Hepatocyte (in vitro differentiated cells): ENCODE measurements around the gene NAA15. TPM values are rescaled to one million over a fixed set of nuclear protein-coding genes. Genes with fewer than 3 reads are reported as not detected.

Experiments
- DNase-seq: peaks from one replicate; pipeline ENCODE4 v3.0.0-alpha.2; 2016; ENCODE audit warnings: low spot score
- H2AFZ ChIP-seq: fragments of 200-600 bp; sonication (generic); 2 replicates; pipeline ENCODE4 v1.6.0; 2016; ENCODE audit warnings: antibody characterized with exemption, mild to moderate bottlenecking
- H3K27ac ChIP-seq: fragments of 200-600 bp; sonication (generic); 2 replicates; pipeline ENCODE4 v1.5.1; 2016; ENCODE audit warnings: mild to moderate bottlenecking
- H3K27me3 ChIP-seq: fragments of 200-600 bp; sonication (generic); 2 replicates; pipeline ENCODE4 v1.6.1; 2016
- H3K36me3 ChIP-seq: fragments of 200-600 bp; sonication (generic); replicated peaks from 2 replicates; pipeline ENCODE4 v1.5.1; 2016; ENCODE audit warnings: low read depth; ENCODE audit not compliant: insufficient read depth
- H3K4me1 ChIP-seq: fragments of 200-600 bp; sonication (generic); 2 replicates; pipeline ENCODE4 v1.5.1; 2016; ENCODE audit warnings: mild to moderate bottlenecking, moderate library complexity; ENCODE audit not compliant: insufficient read depth
- H3K4me2 ChIP-seq: fragments of 200-600 bp; sonication (generic); 2 replicates; pipeline ENCODE4 v1.6.0; 2016
- H3K4me3 ChIP-seq: fragments of 200-600 bp; sonication (generic); 2 replicates; pipeline ENCODE4 v1.5.1; 2016; ENCODE audit warnings: mild to moderate bottlenecking
- H3K79me2 ChIP-seq: fragments of 200-600 bp; sonication (generic); 2 replicates; pipeline ENCODE4 v1.6.0; 2017; ENCODE audit warnings: mild to moderate bottlenecking
- H3K9me2 ChIP-seq: fragments of 200-600 bp; sonication (generic); replicated peaks from 2 replicates; pipeline ENCODE4 v1.6.0; 2017; ENCODE audit warnings: mild to moderate bottlenecking; ENCODE audit not compliant: insufficient read depth
- H3K9me3 ChIP-seq: fragments of 200-600 bp; sonication (generic); 2 replicates; pipeline ENCODE4 v1.5.1; 2016; ENCODE audit warnings: low read depth, mild to moderate bottlenecking
- H4K20me1 ChIP-seq: fragments of 200-600 bp; sonication (generic); 2 replicates; pipeline ENCODE4 v1.6.0; 2016; ENCODE audit warnings: mild to moderate bottlenecking; ENCODE audit not compliant: insufficient read depth, poor library complexity, severe bottlenecking
- EZH2 ChIP-seq: fragments of 200-600 bp; sonication (generic); IDR thresholded peaks from 2 replicates; pipeline ENCODE4 v1.6.1; 2016; ENCODE audit warnings: antibody characterized with exemption, mild to moderate bottlenecking, borderline replicate concordance
- EZH2phosphoT487 ChIP-seq: fragments of 200-600 bp; sonication (generic); IDR thresholded peaks from one replicate; pipeline ENCODE4 v1.6.1; 2018; ENCODE audit warnings: antibody characterized with exemption, mild to moderate bottlenecking, low read depth, moderate library complexity; ENCODE audit not compliant: unreplicated experiment, severe bottlenecking
- WGBS: methylation state at CpG from one replicate; pipeline ENCODE4 v1.1.6; 2016; ENCODE audit warnings: low lambda C conversion rate; ENCODE audit errors: missing lambda C conversion rate; 5-methylcytosine and 5-hydroxymethylcytosine counted together
- polyA plus RNA-seq: library from polyadenylated mRNA; unstranded; fragments of >200 nt; fragmentation: Nextera tagmentation; extraction: Ambion mirVana; gene quantifications from 2 replicates; pipeline ENCODE4 v1.2.1, GENCODE V29; 2016
- total RNA-seq: library from RNA; depleted of rRNA; stranded (reverse); fragments of >200 nt; gene quantifications from 2 replicates; pipeline ENCODE4 v1.2.3, GENCODE V29; 2014
- TF ChIP-seq, protein P1 (sequence below): fragments of 200-600 bp; sonication (generic); IDR thresholded peaks from 2 replicates; pipeline ENCODE4 v1.5.1; 2016; ENCODE audit warnings: antibody characterized with exemption, mild to moderate bottlenecking; ENCODE audit not compliant: poor library complexity

Gene NAA15
- total and polyA plus RNA-seq, 2 experiments from 2014 or later: 15.3 to 29.6 TPM

- Histone ChIP-seq H3K4me2 (no peak overlapping the region), H2AFZ (no peak overlapping the region), H3K4me1 (peaks cover 17% of the 10 kb centered on the region), H3K4me3 (no peak overlapping the region), H3K27me3 (no peaks in the 10 kb centered on the region), H3K79me2 (peaks cover 69% of the 10 kb centered on the region), H4K20me1 (no peaks in the 10 kb centered on the region), H3K9me3 (no peaks in the 10 kb centered on the region), H3K9me2 (no peaks in the 10 kb centered on the region), H3K36me3 (no peaks in the 10 kb centered on the region), H3K27ac (no peak overlapping the region)
- TF ChIP-seq EZH2phosphoT487 (no peak), EZH2 (no peak)
- TF ChIP-seq, protein P1, sequence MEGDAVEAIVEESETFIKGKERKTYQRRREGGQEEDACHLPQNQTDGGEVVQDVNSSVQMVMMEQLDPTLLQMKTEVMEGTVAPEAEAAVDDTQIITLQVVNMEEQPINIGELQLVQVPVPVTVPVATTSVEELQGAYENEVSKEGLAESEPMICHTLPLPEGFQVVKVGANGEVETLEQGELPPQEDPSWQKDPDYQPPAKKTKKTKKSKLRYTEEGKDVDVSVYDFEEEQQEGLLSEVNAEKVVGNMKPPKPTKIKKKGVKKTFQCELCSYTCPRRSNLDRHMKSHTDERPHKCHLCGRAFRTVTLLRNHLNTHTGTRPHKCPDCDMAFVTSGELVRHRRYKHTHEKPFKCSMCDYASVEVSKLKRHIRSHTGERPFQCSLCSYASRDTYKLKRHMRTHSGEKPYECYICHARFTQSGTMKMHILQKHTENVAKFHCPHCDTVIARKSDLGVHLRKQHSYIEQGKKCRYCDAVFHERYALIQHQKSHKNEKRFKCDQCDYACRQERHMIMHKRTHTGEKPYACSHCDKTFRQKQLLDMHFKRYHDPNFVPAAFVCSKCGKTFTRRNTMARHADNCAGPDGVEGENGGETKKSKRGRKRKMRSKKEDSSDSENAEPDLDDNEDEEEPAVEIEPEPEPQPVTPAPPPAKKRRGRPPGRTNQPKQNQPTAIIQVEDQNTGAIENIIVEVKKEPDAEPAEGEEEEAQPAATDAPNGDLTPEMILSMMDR: no peak
- 100% methylated on average over 2 of the region's 2 CpGs for WGBS
- no peak for DNase-seq
Observed at GRCh38 chr4:139450586-139450985, 149.3 kb downstream of the NAA15 start.

DNA sequence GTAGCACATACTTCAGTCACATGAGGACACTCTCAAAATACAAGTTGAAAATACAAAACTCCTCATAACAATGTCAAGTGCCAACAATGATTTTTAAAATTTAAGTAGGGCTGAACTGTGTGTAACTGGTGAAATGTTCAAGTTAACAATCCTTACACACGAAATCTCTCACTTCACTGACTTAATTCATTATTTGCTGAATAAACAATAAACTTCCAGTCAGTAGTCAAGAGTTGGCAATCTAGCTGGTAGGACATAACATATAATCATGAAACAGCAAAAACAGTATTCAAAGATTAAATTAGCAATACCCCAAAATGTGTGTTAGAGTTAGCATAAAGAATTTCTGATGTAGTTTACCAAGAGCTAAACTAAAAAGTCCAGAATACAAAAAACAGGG is 150.7 kb downstream of the NAA15 start:
- Histone ChIP-seq H3K79me2 (peaks cover 77% of the 10 kb centered on the region), H3K4me1 (peaks cover 25% of the 10 kb centered on the region), H4K20me1 (peaks cover 8% of the 10 kb centered on the region), H2AFZ (no peak overlapping the region), H3K4me2 (peak overlapping the region; percentile 79), H3K9me3 (no peaks in the 10 kb centered on the region), H3K9me2 (no peaks in the 10 kb centered on the region), H3K36me3 (no peaks in the 10 kb centered on the region), H3K4me3 (peak overlapping the region; percentile 53), H3K27ac (peak overlapping the region; percentile 98), H3K27me3 (no peaks in the 10 kb centered on the region)
- TF ChIP-seq EZH2phosphoT487 (no peak), EZH2 (no peak)
- TF ChIP-seq, protein P1: no peak
- 57% methylated on average over 1 of the region's 1 CpG for WGBS
- no peak for DNase-seq

GRCh38 chr4:139453041-139453370 is 151.7 kb downstream of the NAA15 start:
- Histone ChIP-seq H3K79me2 (peaks cover 84% of the 10 kb centered on the region), H3K4me1 (peaks cover 31% of the 10 kb centered on the region), H3K27me3 (no peaks in the 10 kb centered on the region), H3K4me2 (peak overlapping the region; percentile 79), H3K36me3 (no peaks in the 10 kb centered on the region), H2AFZ (peak overlapping the region; percentile 82), H3K27ac (peak overlapping the region; percentile 98), H3K9me3 (no peaks in the 10 kb centered on the region), H4K20me1 (peaks cover 12% of the 10 kb centered on the region), H3K9me2 (no peaks in the 10 kb centered on the region), H3K4me3 (peak overlapping the region; percentile 53)
- 1% methylated on average over 15 of the region's 15 CpGs for WGBS
- TF ChIP-seq, protein P1: peak; percentile 38
- no peak for TF ChIP-seq EZH2
- DNase-seq: peak; percentile 86
